Effector memory CD8-positive, alpha-beta T cell (primary cell): ENCODE data around the gene TSPAN9.

ENCODE experiments used
- ATAC-seq: fragments of 150-1000 bp; cut with Tn5 transposase; replicated peaks from 2 replicates; pipeline ENCODE4 v1.10.0; 2021; ENCODE audit warnings: mild to moderate bottlenecking, moderate library complexity
- DNase-seq, 3 experiments: peaks; one replicate each; pipeline ENCODE4 v3.0.0; 2021
- H3K27ac Mint-ChIP-seq, 2 donors: one replicate each; pipeline ENCODE4 v1.8.0; 2022; ENCODE audit warnings: mild to moderate bottlenecking in 2 of 2, mixed read lengths in 2 of 2, moderate library complexity in 2 of 2
- H3K27me3 Mint-ChIP-seq, 2 donors: one replicate each; pipeline ENCODE4 v1.8.0; 2022; ENCODE audit warnings: mixed read lengths in 2 of 2
- H3K36me3 Mint-ChIP-seq: one replicate; pipeline ENCODE4 v1.8.0; 2022; ENCODE audit warnings: mild to moderate bottlenecking, moderate library complexity, mixed read lengths; ENCODE audit not compliant: insufficient read depth
- H3K4me1 Mint-ChIP-seq, 2 donors: one replicate each; pipeline ENCODE4 v1.8.0; 2022; ENCODE audit warnings: low read depth in 2 of 2, mixed read lengths in 2 of 2
- H3K4me3 Mint-ChIP-seq, 2 donors: one replicate each; pipeline ENCODE4 v1.8.0; 2022; ENCODE audit warnings: mild to moderate bottlenecking in 2 of 2, mixed read lengths in 2 of 2, moderate library complexity in 2 of 2
- H3K9me3 Mint-ChIP-seq, 2 donors: one replicate each; pipeline ENCODE4 v1.8.0; 2022; ENCODE audit warnings: mixed read lengths in 2 of 2

Gene TSPAN9

GRCh38 chr12:3105690-3106479 is 28.7 kb downstream of the TSPAN9 start:
- no peaks in the 10 kb centered on the region for H3K36me3 Mint-ChIP-seq
- peaks cover 12 to 39% of the 10 kb centered on the region in 2 donors for H3K27me3 Mint-ChIP-seq
- H3K27ac Mint-ChIP-seq = no peak overlapping the region
- DNase-seq (no peak), ATAC-seq (no peak)
- H3K4me1 Mint-ChIP-seq = peaks cover 0 to 3% of the 10 kb centered on the region in 2 donors
- no peak overlapping the region for H3K4me3 Mint-ChIP-seq
- H3K9me3 Mint-ChIP-seq = no peaks in the 10 kb centered on the region

- H3K27me3 Mint-ChIP-seq = peaks cover 11 to 32% of the 10 kb centered on the region in 2 donors
- H3K4me1 Mint-ChIP-seq = peaks cover 0 to 3% of the 10 kb centered on the region in 2 donors
- H3K4me3 Mint-ChIP-seq = no peak overlapping the region
- no peak overlapping the region for H3K27ac Mint-ChIP-seq
- DNase-seq (no peak), ATAC-seq (no peak)
- H3K9me3 Mint-ChIP-seq = no peaks in the 10 kb centered on the region
- no peaks in the 10 kb centered on the region for H3K36me3 Mint-ChIP-seq
Observed at GRCh38 chr12:3106579-3106978, 29.4 kb downstream of the TSPAN9 start.

- Mint-ChIP-seq H3K36me3 (no peaks in the 10 kb centered on the region), H3K4me1 (peaks cover 0 to 3% of the 10 kb centered on the region in 2 donors), H3K9me3 (no peaks in the 10 kb centered on the region), H3K27me3 (peaks cover 11 to 27% of the 10 kb centered on the region in 2 donors), H3K4me3 (no peak overlapping the region), H3K27ac (no peak overlapping the region)
- DNase-seq (no peak), ATAC-seq (no peak)
Observed at GRCh38 chr12:3107071-3107583, 29.9 kb downstream of the TSPAN9 start.

- Mint-ChIP-seq H3K27me3 (peaks cover 11 to 28% of the 10 kb centered on the region in 2 donors), H3K36me3 (no peaks in the 10 kb centered on the region), H3K27ac (no peak overlapping the region), H3K9me3 (no peaks in the 10 kb centered on the region), H3K4me3 (no peak overlapping the region), H3K4me1 (peaks cover 0 to 3% of the 10 kb centered on the region in 2 donors)
- ATAC-seq (no peak), DNase-seq (no peak)
Observed at GRCh38 chr12:3107954-3108353, 30.8 kb downstream of the TSPAN9 start.

GRCh38 chr12:3110578-3110977 is 33.4 kb downstream of the TSPAN9 start:
- peaks cover 0 to 3% of the 10 kb centered on the region in 2 donors for H3K4me1 Mint-ChIP-seq
- DNase-seq (no peak), ATAC-seq (no peak)
- no peak overlapping the region for H3K4me3 Mint-ChIP-seq
- no peak overlapping the region for H3K27ac Mint-ChIP-seq
- H3K9me3 Mint-ChIP-seq = no peaks in the 10 kb centered on the region
- H3K27me3 Mint-ChIP-seq = peaks cover 0 to 33% of the 10 kb centered on the region in 2 donors
- no peaks in the 10 kb centered on the region for H3K36me3 Mint-ChIP-seq

- no peak overlapping the region for H3K27ac Mint-ChIP-seq
- no peak overlapping the region for H3K4me3 Mint-ChIP-seq
- H3K4me1 Mint-ChIP-seq = no peaks in the 10 kb centered on the region
- ATAC-seq = no peak
- no peaks in the 10 kb centered on the region for H3K9me3 Mint-ChIP-seq
- no peak for DNase-seq
- H3K27me3 Mint-ChIP-seq = peaks cover 15 to 54% of the 10 kb centered on the region in 2 donors
- no peaks in the 10 kb centered on the region for H3K36me3 Mint-ChIP-seq
Observed at GRCh38 chr12:3113671-3114325, 36.6 kb downstream of the TSPAN9 start.

- Mint-ChIP-seq H3K27me3 (peaks cover 17 to 58% of the 10 kb centered on the region in 2 donors), H3K4me3 (no peak overlapping the region), H3K27ac (no peak overlapping the region), H3K9me3 (no peaks in the 10 kb centered on the region), H3K36me3 (no peaks in the 10 kb centered on the region), H3K4me1 (peaks cover 0 to 3% of the 10 kb centered on the region in 2 donors)
- no peak for ATAC-seq
- no peak for DNase-seq
Observed at GRCh38 chr12:3114671-3115070, 37.5 kb downstream of the TSPAN9 start.

- ATAC-seq = no peak
Observed at GRCh38 chr12:3115078-3115477, 37.9 kb downstream of the TSPAN9 start.

GRCh38 chr12:3116106-3116844 is 39.1 kb downstream of the TSPAN9 start:
- ATAC-seq (no peak), DNase-seq (no peak)
- Mint-ChIP-seq H3K36me3 (no peaks in the 10 kb centered on the region), H3K4me1 (peaks cover 0 to 6% of the 10 kb centered on the region in 2 donors), H3K27me3 (peaks cover 17 to 58% of the 10 kb centered on the region in 2 donors), H3K9me3 (no peaks in the 10 kb centered on the region), H3K27ac (no peak overlapping the region), H3K4me3 (no peak overlapping the region)

More at GRCh38 chr12:3115078-3115477, 37.9 kb downstream of the TSPAN9 start:
- Mint-ChIP-seq H3K9me3 (no peaks in the 10 kb centered on the region), H3K4me3 (no peak overlapping the region), H3K4me1 (peaks cover 0 to 3% of the 10 kb centered on the region in 2 donors), H3K27ac (no peak overlapping the region), H3K27me3 (peaks cover 17 to 58% of the 10 kb centered on the region in 2 donors), H3K36me3 (no peaks in the 10 kb centered on the region)
- DNase-seq = no peak

GRCh38 chr12:3117144-3117581 is 40.0 kb downstream of the TSPAN9 start:
- DNase-seq (no peak), ATAC-seq (no peak)
- Mint-ChIP-seq H3K27ac (no peak overlapping the region), H3K4me1 (peaks cover 0 to 6% of the 10 kb centered on the region in 2 donors), H3K9me3 (no peaks in the 10 kb centered on the region), H3K27me3 (peaks cover 17 to 58% of the 10 kb centered on the region in 2 donors), H3K36me3 (no peaks in the 10 kb centered on the region), H3K4me3 (no peak overlapping the region)

GRCh38 chr12:3117591-3118015 is 40.4 kb downstream of the TSPAN9 start:
- no peak for ATAC-seq
- Mint-ChIP-seq H3K9me3 (no peaks in the 10 kb centered on the region), H3K27me3 (peaks cover 17 to 57% of the 10 kb centered on the region in 2 donors), H3K27ac (no peak overlapping the region), H3K36me3 (no peaks in the 10 kb centered on the region), H3K4me1 (peaks cover 0 to 6% of the 10 kb centered on the region in 2 donors), H3K4me3 (no peak overlapping the region)
- no peak for DNase-seq

GRCh38 chr12:3119192-3119755 is 42.1 kb downstream of the TSPAN9 start:
- DNase-seq (no peak), ATAC-seq (no peak)
- no peaks in the 10 kb centered on the region for H3K9me3 Mint-ChIP-seq
- H3K4me1 Mint-ChIP-seq = peaks cover 0 to 6% of the 10 kb centered on the region in 2 donors
- H3K36me3 Mint-ChIP-seq = no peaks in the 10 kb centered on the region
- peaks cover 21 to 40% of the 10 kb centered on the region in 2 donors for H3K27me3 Mint-ChIP-seq
- no peak overlapping the region for H3K27ac Mint-ChIP-seq
- peak overlapping the region in 1 of 2 donors; percentile 12 for H3K4me3 Mint-ChIP-seq
